ENCODE measurements around the gene PRKG2.

The PRKG2 gene

DNA sequence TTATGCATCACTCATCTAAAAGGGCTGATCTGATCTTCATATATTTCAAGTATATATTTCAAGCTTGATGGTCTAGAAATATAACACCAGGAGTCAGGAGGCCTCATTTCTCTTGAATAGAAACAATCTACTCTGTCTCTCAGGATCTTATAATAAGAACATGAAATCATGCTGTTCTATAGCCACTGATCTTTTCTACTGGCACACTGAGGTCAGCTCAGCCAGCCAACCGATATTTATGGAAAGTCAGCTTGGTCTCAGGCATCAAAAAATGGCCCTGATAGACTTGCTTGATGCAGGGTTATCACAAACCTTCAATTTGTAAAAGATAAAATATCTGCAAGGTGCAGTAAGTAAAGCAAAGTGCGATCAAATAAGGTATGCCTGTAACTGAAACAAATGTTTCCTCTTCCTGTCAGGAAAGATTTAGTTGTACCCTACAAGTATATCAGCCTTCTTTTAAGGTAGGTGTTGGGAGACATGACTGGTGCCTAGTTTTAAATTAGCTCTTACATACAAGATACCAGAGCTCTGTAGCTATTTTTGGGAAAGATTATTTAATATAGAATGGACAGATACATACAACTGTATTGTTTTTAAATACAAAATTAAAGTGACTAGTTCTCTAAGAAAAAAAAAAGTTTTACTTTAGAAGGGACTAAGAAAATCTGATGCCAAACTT lies 121.2 kb downstream of the PRKG2 start:
- no peak for DNase-seq

DNA sequence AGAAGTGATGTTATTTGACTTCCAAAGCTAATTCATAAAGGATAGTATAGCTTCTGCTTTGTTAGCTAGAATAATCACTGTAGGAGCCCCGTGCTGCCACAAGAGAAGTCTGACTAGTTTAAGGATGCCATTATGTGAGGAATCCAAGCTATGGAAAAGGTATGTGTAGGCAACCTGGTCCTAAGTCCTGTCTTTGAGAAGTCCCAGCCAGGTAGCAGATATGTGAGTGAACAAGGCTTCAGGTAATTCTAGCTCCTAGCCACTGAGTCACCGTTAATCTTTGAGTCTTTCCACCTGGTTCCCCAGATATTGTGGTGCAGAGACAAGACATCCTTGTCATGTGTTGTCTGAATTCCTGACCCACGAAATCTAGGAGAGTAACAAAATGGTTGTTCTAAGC lies 129.0 kb downstream of the PRKG2 start:
- no peak for DNase-seq

DNA sequence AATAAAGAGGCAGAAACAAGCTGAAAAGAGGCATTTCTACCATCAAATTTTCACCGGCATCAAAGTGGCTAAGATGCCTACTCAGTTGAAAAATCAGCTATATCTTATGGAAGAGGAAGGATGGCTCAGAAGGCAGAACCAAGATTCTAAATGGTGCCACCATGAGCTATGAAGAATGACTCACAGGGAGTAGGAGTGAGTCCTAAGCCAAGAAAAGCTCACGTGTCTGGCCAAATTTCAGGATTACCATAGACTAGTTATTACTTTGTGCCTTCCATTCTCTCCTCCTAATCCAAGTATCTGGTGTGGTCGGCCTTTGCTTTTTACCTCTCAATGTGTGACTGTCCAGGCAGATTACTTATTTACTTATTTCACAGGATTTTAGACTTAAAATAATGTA lies 129.7 kb downstream of the PRKG2 start:
- no peak for DNase-seq

DNA sequence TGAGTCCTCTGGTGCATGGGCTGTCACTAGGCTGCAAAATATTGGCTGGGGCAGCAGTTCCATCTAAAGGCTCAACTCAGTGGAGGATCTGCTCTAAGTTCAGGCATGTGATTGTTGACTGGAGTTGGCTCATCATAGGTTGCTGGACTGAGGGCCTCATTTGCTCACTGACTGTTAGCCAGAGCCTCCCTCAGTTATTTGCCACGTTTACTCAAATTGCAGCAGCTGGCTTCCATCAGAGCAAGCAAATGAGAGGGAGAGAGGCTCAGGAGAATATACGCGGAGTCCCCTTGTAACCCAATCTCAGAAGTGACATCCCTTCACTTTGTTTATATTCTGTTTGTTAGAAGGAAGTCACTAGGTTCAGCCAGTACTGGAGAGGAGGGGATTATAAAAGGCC lies 130.4 kb downstream of the PRKG2 start:
- DNase-seq = no peak

GRCh38 chr4:81084029-81084428 lies 131.0 kb downstream of the PRKG2 start:
- DNase-seq = no peak

- no peak for DNase-seq
Observed at GRCh38 chr4:81081156-81081555, 133.9 kb downstream of the PRKG2 start.

GRCh38 chr4:81071013-81071412 lies 144.0 kb downstream of the PRKG2 start:
- DNase-seq = no peak

GRCh38 chr4:81069706-81070331 lies 145.2 kb downstream of the PRKG2 start:
- DNase-seq = peak; percentile 64

DNA sequence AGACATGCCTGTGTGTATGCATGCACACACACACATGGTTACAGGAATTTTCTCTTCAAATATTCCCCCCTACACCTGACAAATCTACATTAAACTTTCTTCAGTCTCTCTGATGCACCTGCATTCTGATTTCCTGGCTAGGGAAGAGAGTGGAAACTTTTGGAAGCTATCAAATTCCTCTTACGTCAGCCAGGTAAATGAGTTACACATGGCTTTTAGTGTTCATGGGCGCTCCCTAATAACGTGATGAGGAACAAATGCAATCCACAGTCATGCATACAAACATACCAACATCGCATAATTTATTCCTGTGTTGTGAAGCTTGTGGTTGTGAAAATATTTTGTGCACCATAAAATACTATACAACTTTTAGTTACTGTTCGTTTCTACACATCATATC lies 149.6 kb downstream of the PRKG2 start:
- DNase-seq = no peak

DNA sequence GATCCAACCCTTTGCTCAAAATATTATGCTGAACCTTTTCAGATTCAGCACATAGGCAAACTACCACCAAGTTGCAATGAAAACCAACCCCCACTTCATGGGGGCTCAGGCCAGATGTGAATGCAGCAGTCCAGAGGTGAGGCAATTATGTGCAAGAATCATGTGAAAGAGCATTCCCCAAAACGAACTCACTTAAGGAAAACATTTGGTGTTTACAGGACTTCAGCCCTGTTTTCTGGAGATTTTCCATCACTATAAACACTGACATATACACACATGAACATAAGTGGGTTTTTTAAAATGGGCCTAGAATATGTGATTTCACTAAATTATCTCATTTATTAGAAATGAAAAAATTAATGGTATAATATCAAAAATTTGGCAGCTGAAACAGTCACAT lies 153.0 kb downstream of the PRKG2 start:
- no peak for DNase-seq

DNA sequence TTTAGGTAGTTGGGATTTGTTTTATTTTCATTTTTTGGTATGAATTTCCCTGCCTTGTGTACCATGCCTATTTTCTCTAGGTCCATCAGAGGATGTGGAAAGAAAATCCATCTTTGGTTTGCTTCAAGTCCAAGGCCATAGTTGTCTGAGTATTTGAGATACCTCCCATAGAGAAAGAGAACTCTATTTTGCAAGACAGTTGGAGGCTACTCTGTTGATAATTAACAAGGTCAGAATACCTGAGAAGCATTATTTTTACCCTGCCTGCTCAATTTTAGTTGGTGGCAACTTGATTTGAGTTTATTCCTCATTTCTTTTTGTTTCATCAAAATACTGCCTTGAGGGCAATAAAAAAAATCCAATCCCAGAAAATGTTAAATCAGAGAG lies 153.7 kb downstream of the PRKG2 start:
- DNase-seq = no peak

DNA sequence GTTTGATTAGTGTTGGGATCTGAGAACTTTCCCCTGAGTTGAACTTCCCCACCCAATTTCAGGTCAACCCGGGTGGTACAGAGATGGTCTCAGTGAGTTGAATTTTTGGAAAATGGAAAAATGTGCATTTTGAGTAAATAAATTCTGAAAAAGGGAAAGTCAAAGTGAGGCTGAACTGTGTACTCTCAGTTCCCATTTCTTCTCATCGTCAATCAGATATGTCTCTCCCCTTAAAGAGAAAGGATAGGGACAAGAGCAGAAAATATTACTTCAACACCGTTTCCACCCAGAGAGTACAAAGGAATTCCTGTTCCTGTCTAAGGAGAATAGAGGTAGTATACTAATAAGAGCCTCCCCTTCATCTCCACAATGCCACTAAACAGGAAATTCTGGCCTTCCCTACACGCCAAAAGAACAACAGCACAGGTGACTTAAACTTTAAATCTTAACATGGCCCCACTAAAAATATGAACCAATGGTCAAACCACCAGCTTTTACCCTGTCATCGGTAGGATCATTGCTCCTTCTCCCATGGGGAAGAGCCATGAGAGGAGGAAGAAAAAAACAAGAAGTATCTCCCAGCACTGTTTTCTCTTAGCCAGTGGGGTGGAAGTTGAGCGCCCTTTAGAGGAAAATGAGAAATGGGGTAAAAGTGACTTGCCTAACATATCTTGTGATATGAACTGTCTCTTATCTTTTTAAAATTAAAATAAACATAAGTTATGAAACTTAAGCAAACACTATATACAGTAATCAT lies 154.3 kb downstream of the PRKG2 start:
- DNase-seq = no peak

DNA sequence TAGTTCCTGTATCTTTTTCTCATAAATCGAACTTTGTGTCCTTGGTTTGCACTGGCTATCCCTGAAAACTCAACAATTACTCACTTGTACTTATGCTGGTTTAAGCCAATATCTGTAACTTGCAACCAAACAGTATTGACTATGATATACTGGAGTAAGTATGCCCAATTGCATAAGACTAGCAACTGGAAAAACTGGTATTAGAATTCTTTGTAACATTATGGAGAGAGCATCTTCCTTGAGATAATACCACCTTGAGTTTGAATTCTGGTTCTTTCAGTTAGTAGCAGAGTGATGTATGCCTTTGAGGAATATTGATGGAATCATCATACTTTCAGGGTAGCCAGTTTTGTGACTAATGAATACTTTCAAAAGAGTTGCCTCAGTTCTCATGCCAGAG lies 156.4 kb downstream of the PRKG2 start:
- no peak for DNase-seq

DNA sequence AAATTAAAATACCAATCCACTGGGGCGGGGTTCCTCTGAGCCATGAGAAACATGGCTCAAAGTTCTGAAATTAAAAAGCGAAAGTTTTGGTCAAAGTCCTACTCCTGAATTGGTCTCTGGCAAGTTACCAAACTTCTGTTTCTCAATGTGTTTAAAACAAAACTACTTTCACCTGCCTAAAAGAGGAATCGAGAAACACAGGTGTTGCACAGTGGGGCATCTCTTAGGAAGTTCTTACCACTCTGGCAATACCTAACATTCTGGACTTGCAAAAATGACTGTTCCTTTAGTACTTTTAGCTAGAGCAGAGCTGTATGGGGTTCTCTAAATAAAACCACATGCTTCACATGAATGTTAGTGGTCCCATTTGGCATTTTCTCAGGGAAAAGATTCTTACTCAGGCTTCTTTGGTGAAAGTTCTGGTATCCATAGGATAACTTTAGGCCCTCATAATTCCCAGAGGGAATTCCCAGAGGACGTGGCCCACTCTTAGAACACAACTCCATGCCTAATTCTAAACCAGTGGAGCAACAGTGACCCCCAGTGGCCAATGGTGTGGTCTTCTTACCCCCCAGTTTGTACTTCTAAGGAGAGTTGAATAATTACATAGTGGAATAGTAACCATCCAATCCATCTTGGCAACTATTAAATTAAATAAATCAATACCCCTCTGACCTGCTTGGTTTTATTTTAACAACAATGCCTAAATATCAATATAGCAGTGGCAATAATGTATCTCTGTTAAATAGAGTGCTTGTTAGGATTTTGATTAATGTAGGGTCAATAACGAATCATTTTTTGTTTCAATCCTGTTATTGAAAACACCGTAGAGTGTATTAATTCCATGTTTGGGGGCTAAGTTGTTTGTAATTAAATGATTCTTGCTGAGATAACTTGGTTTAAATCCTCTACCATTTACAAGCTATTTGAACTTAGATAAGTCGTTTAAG lies 162.6 kb downstream of the PRKG2 start:
- DNase-seq = peak; percentile 70

- DNase-seq = no peak
Observed at GRCh38 chr4:81049907-81050306, 165.1 kb downstream of the PRKG2 start.

GRCh38 chr4:81049330-81049729 lies 165.7 kb downstream of the PRKG2 start:
- no peak for DNase-seq

- no peak for DNase-seq
Observed at GRCh38 chr4:81042578-81043365, 172.2 kb downstream of the PRKG2 start.

DNA sequence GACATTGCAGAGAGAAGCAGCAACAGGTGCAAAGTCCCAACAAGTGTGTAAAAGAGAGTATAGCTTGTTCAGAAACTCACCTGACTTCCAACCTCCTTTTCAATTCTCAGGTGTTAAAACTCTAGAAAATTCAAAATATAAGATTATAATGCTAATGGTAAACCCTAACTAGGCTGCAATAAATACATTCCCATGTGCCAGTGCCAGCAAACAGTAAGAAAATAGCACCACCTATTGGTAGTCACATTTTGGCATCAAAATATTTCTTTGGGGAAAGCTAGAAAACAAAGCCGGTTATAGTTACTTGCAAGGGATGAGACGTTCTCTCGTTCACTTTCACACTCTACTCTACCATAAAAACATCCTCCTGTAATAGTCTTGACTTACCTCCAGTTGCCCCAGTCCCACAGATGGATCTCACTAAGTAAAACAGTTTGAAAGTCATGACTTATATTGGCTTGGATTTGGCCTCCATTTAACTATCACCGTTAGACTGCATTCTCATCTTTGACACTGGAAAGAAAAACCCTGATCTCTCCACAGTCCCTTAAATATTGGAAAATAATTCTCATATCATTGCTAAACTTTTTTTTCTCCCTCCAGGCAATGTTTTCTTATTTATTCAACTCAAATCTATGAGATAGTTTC lies 174.9 kb downstream of the PRKG2 start:
- no peak for DNase-seq

- no peak for DNase-seq
Observed at GRCh38 chr4:81039351-81039972, 175.6 kb downstream of the PRKG2 start.

DNA sequence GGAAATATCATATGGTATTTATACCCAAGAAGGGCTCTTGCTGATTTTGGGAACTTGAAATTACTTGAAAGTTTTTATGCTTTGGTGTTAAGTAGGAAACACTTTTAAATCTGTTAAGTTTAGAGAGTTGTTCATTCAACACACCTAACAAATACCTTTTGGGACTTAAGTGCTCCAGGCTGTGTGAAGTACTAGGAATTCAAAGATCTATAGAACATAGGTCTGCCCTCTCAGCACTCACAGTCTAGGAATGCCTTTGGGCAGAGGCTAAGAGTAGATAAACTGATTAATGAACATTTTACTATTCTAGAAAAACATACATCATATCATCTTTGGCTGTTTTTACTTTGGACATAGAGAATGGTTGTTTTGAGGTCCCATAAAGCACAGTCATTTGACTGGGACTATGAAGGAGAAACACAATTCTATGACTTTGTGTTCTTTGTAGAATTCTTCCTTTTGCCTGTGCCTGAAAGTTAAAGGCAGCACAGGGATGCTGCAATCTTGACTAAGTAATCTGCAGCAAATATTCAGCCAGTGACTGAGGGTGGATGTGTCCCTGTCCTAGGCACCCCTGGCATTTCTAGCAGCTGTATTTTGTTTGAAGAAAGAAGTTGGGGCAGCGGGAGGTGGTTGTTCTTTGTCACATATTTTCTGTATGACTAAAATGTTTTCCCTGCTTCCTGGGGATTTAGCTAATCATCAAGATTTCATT lies 176.2 kb downstream of the PRKG2 start:
- DNase-seq = no peak
